Astrocyte (in vitro differentiated cells and primary cell): ENCODE data around the gene SPTBN2. TPM values are rescaled to one million over a fixed set of nuclear protein-coding genes. Genes with fewer than 3 reads are reported as not detected.

Experiments used
- DNase-seq: peaks from one replicate; pipeline ENCODE4 v3.0.0-alpha.2; 2010; ENCODE audit warnings: low read depth
- FAIRE-seq: peaks from 2 replicates; lab custom pipeline; 2011; peaks lifted over from hg19 to GRCh38; lab: Jason Lieb, UNC
- H2AFZ ChIP-seq: 2 replicates; pipeline ENCODE4 v1.6.0; 2012; ENCODE audit warnings: low read depth, low read length, inconsistent platforms
- H3K27ac ChIP-seq: 2 replicates; pipeline ENCODE4 v1.5.1; 2011; ENCODE audit warnings: low read depth, low read length, inconsistent platforms
- H3K27me3 ChIP-seq: 2 replicates; pipeline ENCODE4 v1.6.0; 2011; ENCODE audit warnings: low read length, inconsistent platforms; ENCODE audit not compliant: insufficient read depth
- H3K36me3 ChIP-seq: 2 replicates; pipeline ENCODE4 v1.5.1; 2011; ENCODE audit warnings: low read length, inconsistent platforms; ENCODE audit not compliant: insufficient read depth
- H3K4me1 ChIP-seq: 2 replicates; pipeline ENCODE4 v1.5.1; 2011; ENCODE audit warnings: low read length, inconsistent platforms; ENCODE audit not compliant: insufficient read depth
- H3K4me2 ChIP-seq: 2 replicates; pipeline ENCODE4 v1.6.0; 2012; ENCODE audit warnings: low read length, inconsistent platforms
- H3K4me3 ChIP-seq: 2 replicates; pipeline ENCODE4 v1.5.1; 2011; ENCODE audit warnings: low read depth, mild to moderate bottlenecking, low read length, inconsistent platforms; ENCODE audit not compliant: insufficient read depth
- H3K79me2 ChIP-seq: 2 replicates; pipeline ENCODE4 v1.6.0; 2012; ENCODE audit warnings: mild to moderate bottlenecking, low read length, inconsistent platforms; ENCODE audit not compliant: insufficient read depth
- H3K9ac ChIP-seq: 2 replicates; pipeline ENCODE4 v1.6.0; 2012; ENCODE audit warnings: mild to moderate bottlenecking, low read length, inconsistent platforms
- H3K9me3 ChIP-seq: 2 replicates; pipeline ENCODE4 v1.5.1; 2012; ENCODE audit warnings: low read depth, mild to moderate bottlenecking, low read length, inconsistent platforms; ENCODE audit not compliant: insufficient read depth
- H4K20me1 ChIP-seq: 2 replicates; pipeline ENCODE4 v1.6.0; 2012; ENCODE audit warnings: low read length, inconsistent platforms; ENCODE audit not compliant: insufficient read depth
- H3K27ac Mint-ChIP-seq: one replicate; pipeline ENCODE4 v1.8.0; 2021; ENCODE audit warnings: mild to moderate bottlenecking, mixed read lengths; ENCODE audit not compliant: unreplicated experiment
- H3K27me3 Mint-ChIP-seq: one replicate; pipeline ENCODE4 v1.8.0; 2021; ENCODE audit warnings: low read depth, mixed read lengths; ENCODE audit not compliant: unreplicated experiment
- H3K36me3 Mint-ChIP-seq: one replicate; pipeline ENCODE4 v1.8.0; 2021; ENCODE audit warnings: low read depth, mixed read lengths; ENCODE audit not compliant: unreplicated experiment
- H3K4me1 Mint-ChIP-seq: one replicate; pipeline ENCODE4 v1.8.0; 2021; ENCODE audit warnings: low read depth, mixed read lengths; ENCODE audit not compliant: unreplicated experiment
- H3K4me3 Mint-ChIP-seq: one replicate; pipeline ENCODE4 v1.8.0; 2021; ENCODE audit warnings: mild to moderate bottlenecking, moderate library complexity, mixed read lengths; ENCODE audit not compliant: unreplicated experiment
- H3K9me3 Mint-ChIP-seq: one replicate; pipeline ENCODE4 v1.8.0; 2021; ENCODE audit warnings: mild to moderate bottlenecking, mixed read lengths; ENCODE audit not compliant: unreplicated experiment
- CTCF ChIP-seq: IDR thresholded peaks from 2 replicates; pipeline ENCODE4 v1.5.1; 2011; ENCODE audit warnings: low read depth, mild to moderate bottlenecking, inconsistent platforms, low read length, moderate library complexity; ENCODE audit not compliant: insufficient read depth
- EZH2 ChIP-seq: IDR thresholded peaks from 2 replicates; pipeline ENCODE4 v1.6.1; 2012; ENCODE audit warnings: mild to moderate bottlenecking, low read length, inconsistent platforms; ENCODE audit not compliant: insufficient read depth
- total RNA-seq: library from RNA; stranded (reverse); gene quantifications from 2 replicates; pipeline ENCODE4 v1.2.1, GENCODE V29; 2021

Gene SPTBN2
- total RNA-seq, 1 donor from 2014 or later, result 18.2 TPM

- no peak for FAIRE-seq
- Histone ChIP-seq H3K27ac (no peak overlapping the region), H3K4me1 (peaks cover 19% of the 10 kb centered on the region), H3K4me3 (no peak overlapping the region), H4K20me1 (peaks cover 44% of the 10 kb centered on the region), H3K79me2 (peaks cover 53% of the 10 kb centered on the region), H3K9me3 (no peaks in the 10 kb centered on the region), H3K27me3 (no peaks in the 10 kb centered on the region), H2AFZ (no peak overlapping the region), H3K36me3 (peaks cover 13% of the 10 kb centered on the region), H3K4me2 (peak overlapping the region; percentile 92), H3K9ac (no peak overlapping the region)
- peaks cover 9% of the 10 kb centered on the region for H3K36me3 Mint-ChIP-seq
- no peaks in the 10 kb centered on the region for H3K27me3 Mint-ChIP-seq
- TF ChIP-seq EZH2, result no peak
- no peak for TF ChIP-seq CTCF
- no peak overlapping the region for H3K27ac Mint-ChIP-seq
- peaks cover 12% of the 10 kb centered on the region for H3K4me1 Mint-ChIP-seq
- H3K4me3 Mint-ChIP-seq, result peak overlapping the region; percentile 70
- no peak for DNase-seq
- H3K9me3 Mint-ChIP-seq, result no peaks in the 10 kb centered on the region
These were observed 53.9 kb downstream of the SPTBN2 start for GRCh38 chr11:66674964-66675602.

- H3K36me3 Mint-ChIP-seq, result peaks cover 13% of the 10 kb centered on the region
- FAIRE-seq (no peak), DNase-seq (no peak)
- no peaks in the 10 kb centered on the region for H3K9me3 Mint-ChIP-seq
- no peaks in the 10 kb centered on the region for H3K4me1 ChIP-seq
- H3K9me3 ChIP-seq, result no peaks in the 10 kb centered on the region
- H3K27ac Mint-ChIP-seq, result no peak overlapping the region
- H3K4me3 ChIP-seq, result no peak overlapping the region
- peaks cover 78% of the 10 kb centered on the region for H4K20me1 ChIP-seq
- no peaks in the 10 kb centered on the region for H3K27me3 ChIP-seq
- no peak overlapping the region for H3K4me3 Mint-ChIP-seq
- peaks cover 25% of the 10 kb centered on the region for H3K36me3 ChIP-seq
- TF ChIP-seq EZH2, result no peak
- TF ChIP-seq CTCF, result no peak
- no peak overlapping the region for H3K27ac ChIP-seq
- H2AFZ ChIP-seq, result no peak overlapping the region
- no peaks in the 10 kb centered on the region for H3K27me3 Mint-ChIP-seq
- peaks cover 66% of the 10 kb centered on the region for H3K79me2 ChIP-seq
- H3K9ac ChIP-seq, result no peak overlapping the region
- peaks cover 15% of the 10 kb centered on the region for H3K4me1 Mint-ChIP-seq
- no peak overlapping the region for H3K4me2 ChIP-seq
These were observed 58.2 kb downstream of the SPTBN2 start for GRCh38 chr11:66670816-66671215.

GRCh38 chr11:66665369-66665768 lies 63.6 kb downstream of the SPTBN2 start:
- Histone ChIP-seq H3K36me3 (peaks cover 38% of the 10 kb centered on the region), H3K79me2 (peaks cover 65% of the 10 kb centered on the region), H4K20me1 (peaks cover 82% of the 10 kb centered on the region), H3K27me3 (no peaks in the 10 kb centered on the region), H2AFZ (no peak overlapping the region), H3K9ac (no peak overlapping the region), H3K4me2 (no peak overlapping the region), H3K27ac (no peak overlapping the region), H3K4me1 (no peaks in the 10 kb centered on the region), H3K4me3 (no peak overlapping the region), H3K9me3 (no peaks in the 10 kb centered on the region)
- Mint-ChIP-seq H3K9me3 (no peaks in the 10 kb centered on the region), H3K36me3 (peaks cover 12% of the 10 kb centered on the region), H3K27me3 (no peaks in the 10 kb centered on the region), H3K4me3 (no peak overlapping the region), H3K4me1 (peaks cover 8% of the 10 kb centered on the region), H3K27ac (no peak overlapping the region)
- TF ChIP-seq CTCF, result no peak
- TF ChIP-seq EZH2, result no peak
- FAIRE-seq (no peak), DNase-seq (no peak)
